IgD-negative memory B cell (primary cell): ENCODE data around the gene KCNMA1. TPM values are rescaled to one million over a fixed set of nuclear protein-coding genes. Genes with fewer than 3 reads are reported as not detected.

Experiments used
- H3K27ac Mint-ChIP-seq, 3 donors: one replicate each; pipeline ENCODE4 v1.8.0; 2020 to 2022; ENCODE audit warnings: mild to moderate bottlenecking in 3 of 3, mixed read lengths in 3 of 3, moderate library complexity in 1 of 3
- H3K27me3 Mint-ChIP-seq: one replicate; pipeline ENCODE4 v1.8.0; 2021; ENCODE audit warnings: mixed read lengths
- H3K36me3 Mint-ChIP-seq: one replicate; pipeline ENCODE4 v1.8.0; 2020; ENCODE audit warnings: mild to moderate bottlenecking, mixed read lengths
- H3K4me1 Mint-ChIP-seq, 3 donors: one replicate each; pipeline ENCODE4 v1.8.0; 2020 to 2022; ENCODE audit warnings: mixed read lengths in 3 of 3, mild to moderate bottlenecking in 1 of 3
- H3K4me3 Mint-ChIP-seq, 4 donors: one replicate each; pipeline ENCODE4 v1.8.0; 2020 to 2022; ENCODE audit warnings: mild to moderate bottlenecking in 4 of 4, mixed read lengths in 4 of 4, moderate library complexity in 3 of 4
- H3K9me3 Mint-ChIP-seq, 3 donors: one replicate each; pipeline ENCODE4 v1.8.0; 2020 to 2021; ENCODE audit warnings: mixed read lengths in 3 of 3, mild to moderate bottlenecking in 1 of 3
- polyA plus RNA-seq: library from polyadenylated mRNA; unstranded; fragments of 300-500 nt; fragmentation: Illumina TruSeq; gene quantifications from one replicate; pipeline ENCODE4 v1.2.3, GENCODE V29; 2021

KCNMA1 gene
- polyA plus RNA-seq, 1 donor from 2014 or later: 5.5 TPM

GRCh38 chr10:77289790-77290189 lies 347.8 kb downstream of the KCNMA1 start:
- Mint-ChIP-seq H3K4me1 (peaks cover 0 to 4% (median 3%) of the 10 kb centered on the region in 3 donors), H3K27ac (no peak overlapping the region), H3K36me3 (peaks cover 1% of the 10 kb centered on the region), H3K27me3 (peaks cover 1% of the 10 kb centered on the region), H3K9me3 (no peaks in the 10 kb centered on the region), H3K4me3 (no peak overlapping the region)

- no peaks in the 10 kb centered on the region for H3K9me3 Mint-ChIP-seq
- peaks cover 1% of the 10 kb centered on the region for H3K27me3 Mint-ChIP-seq
- H3K36me3 Mint-ChIP-seq: peaks cover 1% of the 10 kb centered on the region
- H3K27ac Mint-ChIP-seq: no peak overlapping the region
- H3K4me3 Mint-ChIP-seq: no peak overlapping the region
- H3K4me1 Mint-ChIP-seq: peaks cover 0 to 4% (median 3%) of the 10 kb centered on the region in 3 donors
Measured at GRCh38 chr10:77289027-77289501, 348.5 kb downstream of the KCNMA1 start.

- no peak overlapping the region for H3K4me3 Mint-ChIP-seq
- H3K4me1 Mint-ChIP-seq: peaks cover 0 to 3% (median 1%) of the 10 kb centered on the region in 3 donors
- H3K27ac Mint-ChIP-seq: no peak overlapping the region
- H3K36me3 Mint-ChIP-seq: peaks cover 1% of the 10 kb centered on the region
- peaks cover 4% of the 10 kb centered on the region for H3K27me3 Mint-ChIP-seq
- H3K9me3 Mint-ChIP-seq: no peaks in the 10 kb centered on the region
Measured at GRCh38 chr10:77287647-77288120, 349.9 kb downstream of the KCNMA1 start.

GRCh38 chr10:77286531-77287508 lies 350.8 kb downstream of the KCNMA1 start:
- Mint-ChIP-seq H3K36me3 (peaks cover 1% of the 10 kb centered on the region), H3K27ac (no peak overlapping the region), H3K4me1 (peaks cover 4 to 6% (median 5%) of the 10 kb centered on the region in 3 donors), H3K27me3 (peaks cover 4% of the 10 kb centered on the region), H3K9me3 (no peaks in the 10 kb centered on the region), H3K4me3 (no peak overlapping the region)

DNA sequence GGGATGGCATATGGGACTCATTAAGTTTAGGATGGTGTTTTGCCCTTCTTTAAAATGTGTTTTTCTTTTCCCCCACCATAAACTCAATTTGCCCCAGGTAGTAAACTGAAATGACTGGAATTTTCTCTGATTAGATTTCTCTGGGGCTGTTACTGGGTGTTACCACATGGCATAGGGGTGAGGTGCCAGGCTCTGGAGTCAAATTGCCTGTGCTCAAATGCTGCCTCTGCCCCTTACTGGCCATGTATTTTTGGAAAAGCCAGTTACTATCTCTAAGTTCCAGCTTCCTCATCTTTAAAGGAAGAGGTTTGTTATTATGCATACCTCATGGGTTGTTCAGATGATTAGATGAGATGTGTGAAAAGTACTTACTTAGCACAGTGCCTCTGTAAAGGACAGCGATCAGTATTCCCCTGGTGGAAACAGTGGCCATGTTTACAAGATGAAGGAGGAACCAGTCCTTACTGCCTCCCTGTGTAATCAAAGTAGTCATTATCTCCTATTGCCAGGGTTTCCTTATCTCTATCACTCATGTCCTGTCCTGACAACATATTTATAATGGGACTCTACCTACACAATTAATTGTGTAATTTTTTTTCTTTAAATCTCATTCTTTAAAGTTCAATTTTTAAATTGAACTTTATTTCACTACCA lies 352.0 kb downstream of the KCNMA1 start:
- Mint-ChIP-seq H3K4me1 (peaks cover 10% of the 10 kb centered on the region in 3 donors), H3K27me3 (peaks cover 10% of the 10 kb centered on the region), H3K4me3 (no peak overlapping the region), H3K9me3 (no peaks in the 10 kb centered on the region), H3K27ac (no peak overlapping the region), H3K36me3 (no peaks in the 10 kb centered on the region)

GRCh38 chr10:77284797-77285196 lies 352.8 kb downstream of the KCNMA1 start:
- H3K9me3 Mint-ChIP-seq: peaks cover 0 to 2% (median 2%) of the 10 kb centered on the region in 3 donors
- peaks cover 10% of the 10 kb centered on the region in 3 donors for H3K4me1 Mint-ChIP-seq
- H3K27ac Mint-ChIP-seq: no peak overlapping the region
- no peak overlapping the region for H3K4me3 Mint-ChIP-seq
- H3K36me3 Mint-ChIP-seq: peaks cover 2% of the 10 kb centered on the region
- H3K27me3 Mint-ChIP-seq: peaks cover 9% of the 10 kb centered on the region

GRCh38 chr10:77283326-77283725 lies 354.3 kb downstream of the KCNMA1 start:
- Mint-ChIP-seq H3K27me3 (peaks cover 10% of the 10 kb centered on the region), H3K9me3 (peaks cover 0 to 3% (median 2%) of the 10 kb centered on the region in 3 donors), H3K4me3 (no peak overlapping the region), H3K27ac (no peak overlapping the region), H3K36me3 (peaks cover 3% of the 10 kb centered on the region), H3K4me1 (peaks cover 10% of the 10 kb centered on the region in 3 donors)

DNA sequence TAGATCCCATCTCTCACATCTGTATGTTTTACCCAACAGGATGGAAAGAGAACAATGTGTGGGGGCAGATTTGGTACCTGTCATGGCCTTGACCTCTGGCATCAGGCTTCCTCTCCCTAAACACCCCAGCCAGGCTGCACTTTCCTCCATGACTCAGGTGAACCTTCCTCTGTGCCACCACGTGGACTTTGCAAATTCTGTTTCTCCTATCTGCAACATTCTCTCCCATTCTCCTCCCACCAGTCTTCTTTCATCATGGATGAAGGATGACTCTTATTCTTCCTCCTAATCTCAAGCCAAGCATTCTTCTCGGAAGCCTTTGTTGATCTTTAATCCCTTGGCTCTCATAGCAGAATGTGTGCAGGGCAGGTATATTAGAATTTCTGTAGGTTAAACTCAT lies 355.4 kb downstream of the KCNMA1 start:
- Mint-ChIP-seq H3K27ac (no peak overlapping the region), H3K36me3 (peaks cover 5% of the 10 kb centered on the region), H3K9me3 (peaks cover 0 to 3% (median 2%) of the 10 kb centered on the region in 3 donors), H3K27me3 (peaks cover 12% of the 10 kb centered on the region), H3K4me3 (no peak overlapping the region), H3K4me1 (peaks cover 10% of the 10 kb centered on the region in 3 donors)

DNA sequence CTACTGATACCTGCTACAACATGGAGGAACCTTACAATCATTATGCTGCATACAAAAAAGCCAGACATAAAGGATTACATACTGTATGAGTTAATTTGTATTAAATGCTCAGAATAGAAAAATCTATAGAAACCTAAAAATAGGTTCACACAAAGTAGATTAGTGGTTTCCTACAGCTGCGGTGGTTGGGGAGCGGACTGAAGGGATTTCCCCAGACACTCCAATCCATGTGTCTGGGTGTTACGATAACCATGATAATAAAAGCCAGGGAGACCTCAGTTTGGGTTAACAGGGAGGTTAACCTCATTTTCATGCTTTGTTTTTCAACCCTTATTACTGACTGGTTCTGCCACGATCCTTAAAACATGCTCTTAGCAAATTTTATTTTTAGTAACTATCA lies 355.9 kb downstream of the KCNMA1 start:
- Mint-ChIP-seq H3K27ac (no peak overlapping the region), H3K9me3 (peaks cover 0 to 3% (median 2%) of the 10 kb centered on the region in 3 donors), H3K36me3 (peaks cover 5% of the 10 kb centered on the region), H3K4me1 (peaks cover 10% of the 10 kb centered on the region in 3 donors), H3K4me3 (no peak overlapping the region), H3K27me3 (peaks cover 12% of the 10 kb centered on the region)

GRCh38 chr10:77279207-77279606 lies 358.4 kb downstream of the KCNMA1 start:
- Mint-ChIP-seq H3K36me3 (peaks cover 5% of the 10 kb centered on the region), H3K27ac (no peak overlapping the region), H3K4me3 (no peak overlapping the region), H3K4me1 (peaks cover 10% of the 10 kb centered on the region in 3 donors), H3K27me3 (peaks cover 19% of the 10 kb centered on the region), H3K9me3 (peaks cover 0 to 3% (median 2%) of the 10 kb centered on the region in 3 donors)

DNA sequence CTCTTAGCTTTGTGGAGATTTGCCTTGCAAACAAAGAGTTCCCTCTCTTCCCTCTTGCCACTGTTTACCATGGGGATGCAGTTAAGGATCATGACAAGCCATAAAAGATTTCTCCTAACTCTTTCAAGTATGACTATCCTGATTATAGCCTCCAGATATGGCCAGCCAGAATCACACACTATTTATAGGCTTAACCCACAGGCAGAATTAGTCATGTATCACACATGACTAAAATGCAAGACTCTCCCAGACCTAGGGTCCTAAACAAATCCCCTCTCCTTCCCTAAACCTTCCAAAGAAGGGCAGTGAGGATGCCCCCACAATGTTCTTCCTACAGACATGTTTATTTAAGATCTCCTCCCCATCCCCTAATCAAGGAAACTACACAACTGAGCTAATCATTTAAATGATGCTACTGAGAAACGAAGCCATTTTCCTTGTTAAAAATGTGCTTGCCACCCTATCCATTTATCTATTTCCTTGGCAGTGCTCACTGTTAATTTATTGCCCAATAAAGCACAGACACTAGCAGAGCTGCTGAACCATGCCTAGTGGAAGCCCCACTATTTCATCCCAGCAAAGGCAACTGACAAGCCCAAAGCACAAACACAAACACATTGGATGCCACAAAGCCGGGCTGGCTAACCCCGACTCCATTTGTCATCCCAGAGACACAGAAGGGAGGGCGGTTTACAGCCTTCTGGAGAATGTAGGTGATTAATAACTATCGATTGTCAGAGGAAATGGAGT lies 363.4 kb downstream of the KCNMA1 start:
- H3K27me3 Mint-ChIP-seq: peaks cover 12% of the 10 kb centered on the region
- no peak overlapping the region for H3K27ac Mint-ChIP-seq
- H3K4me3 Mint-ChIP-seq: no peak overlapping the region

GRCh38 chr10:77269163-77269562 lies 368.4 kb downstream of the KCNMA1 start:
- no peak overlapping the region for H3K4me3 Mint-ChIP-seq
- no peaks in the 10 kb centered on the region for H3K36me3 Mint-ChIP-seq
- H3K9me3 Mint-ChIP-seq: no peaks in the 10 kb centered on the region
- H3K4me1 Mint-ChIP-seq: peaks cover 6 to 7% (median 7%) of the 10 kb centered on the region in 3 donors
- peaks cover 1% of the 10 kb centered on the region for H3K27me3 Mint-ChIP-seq
- no peak overlapping the region for H3K27ac Mint-ChIP-seq

More for the DNA sequence above, 363.4 kb downstream of the KCNMA1 start:
- peaks cover 1% of the 10 kb centered on the region for H3K36me3 Mint-ChIP-seq
- H3K9me3 Mint-ChIP-seq: no peaks in the 10 kb centered on the region
- H3K4me1 Mint-ChIP-seq: no peaks in the 10 kb centered on the region

DNA sequence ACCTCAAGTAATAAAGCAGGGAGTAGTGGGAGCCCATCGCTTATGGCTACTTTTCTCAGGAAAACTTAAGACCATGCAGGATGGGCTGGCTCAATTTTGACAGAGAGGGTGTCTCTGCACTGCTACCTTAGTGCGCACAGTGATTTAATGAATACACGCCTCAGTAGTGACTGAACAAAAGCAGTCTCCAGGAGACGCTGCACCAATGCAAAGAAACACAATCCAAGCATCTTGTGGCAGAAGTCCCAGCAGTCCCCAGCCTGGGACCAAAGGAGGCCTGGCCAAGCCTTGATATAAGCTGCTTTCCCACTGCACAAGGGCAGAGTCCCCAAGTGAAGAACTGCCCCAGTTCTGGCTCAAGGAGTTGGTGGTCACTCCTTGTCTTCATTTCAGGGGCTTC lies 368.9 kb downstream of the KCNMA1 start:
- peaks cover 10 to 12% (median 11%) of the 10 kb centered on the region in 3 donors for H3K4me1 Mint-ChIP-seq
- H3K9me3 Mint-ChIP-seq: no peaks in the 10 kb centered on the region
- H3K36me3 Mint-ChIP-seq: no peaks in the 10 kb centered on the region
- H3K27me3 Mint-ChIP-seq: peaks cover 1% of the 10 kb centered on the region
- no peak overlapping the region for H3K27ac Mint-ChIP-seq
- no peak overlapping the region for H3K4me3 Mint-ChIP-seq
